ENCODE measurements around the gene UBE2U. TPM values are rescaled to one million over a fixed set of nuclear protein-coding genes. Genes with fewer than 3 reads are reported as not detected.
"Not testable (repeated sequence)": the region's sequence is repeated elsewhere in the genome, so short reads cannot be mapped to it uniquely, and the experiment has no call there.

UBE2U gene
- total RNA-seq, 1 donor from 2014 or later = not detected

DNA sequence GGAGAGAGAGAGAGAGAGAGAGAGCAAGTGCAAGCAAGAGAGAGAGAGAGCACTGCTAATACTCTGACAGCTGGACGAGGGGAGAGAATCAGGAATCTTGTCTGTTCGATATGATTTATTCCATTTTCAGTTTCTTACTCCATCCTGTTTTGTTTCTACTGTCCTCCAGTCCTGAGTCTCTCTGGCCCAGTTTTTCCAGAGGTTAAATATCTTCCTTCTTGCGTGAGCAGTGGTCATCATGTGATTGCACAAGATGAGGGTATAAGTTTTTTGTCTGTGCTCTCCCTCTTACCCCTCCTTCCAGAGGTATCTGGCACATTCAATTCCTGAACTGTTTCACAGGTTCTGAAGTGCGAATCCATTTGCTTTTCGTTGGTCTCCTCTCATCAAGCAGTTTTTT, 16.8 kb downstream of the UBE2U start:
- Mint-ChIP-seq H3K9me3 (peaks cover 8% of the 10 kb centered on the region), H3K27me3 (ENCODE audit: low read depth) (no peaks in the 10 kb centered on the region), H3K4me3 (no peak overlapping the region), H3K36me3 (no peaks in the 10 kb centered on the region), H3K4me1 (peaks cover 10% of the 10 kb centered on the region), H3K27ac (no peak overlapping the region)
- no peak for DNase-seq (ENCODE audit: low spot score in 2 of 2, unreplicated experiment in 2 of 2)
- TF ChIP-seq, protein P1, sequence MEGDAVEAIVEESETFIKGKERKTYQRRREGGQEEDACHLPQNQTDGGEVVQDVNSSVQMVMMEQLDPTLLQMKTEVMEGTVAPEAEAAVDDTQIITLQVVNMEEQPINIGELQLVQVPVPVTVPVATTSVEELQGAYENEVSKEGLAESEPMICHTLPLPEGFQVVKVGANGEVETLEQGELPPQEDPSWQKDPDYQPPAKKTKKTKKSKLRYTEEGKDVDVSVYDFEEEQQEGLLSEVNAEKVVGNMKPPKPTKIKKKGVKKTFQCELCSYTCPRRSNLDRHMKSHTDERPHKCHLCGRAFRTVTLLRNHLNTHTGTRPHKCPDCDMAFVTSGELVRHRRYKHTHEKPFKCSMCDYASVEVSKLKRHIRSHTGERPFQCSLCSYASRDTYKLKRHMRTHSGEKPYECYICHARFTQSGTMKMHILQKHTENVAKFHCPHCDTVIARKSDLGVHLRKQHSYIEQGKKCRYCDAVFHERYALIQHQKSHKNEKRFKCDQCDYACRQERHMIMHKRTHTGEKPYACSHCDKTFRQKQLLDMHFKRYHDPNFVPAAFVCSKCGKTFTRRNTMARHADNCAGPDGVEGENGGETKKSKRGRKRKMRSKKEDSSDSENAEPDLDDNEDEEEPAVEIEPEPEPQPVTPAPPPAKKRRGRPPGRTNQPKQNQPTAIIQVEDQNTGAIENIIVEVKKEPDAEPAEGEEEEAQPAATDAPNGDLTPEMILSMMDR (IDR thresholded peaks at IDR 0.05; ENCODE audit: unreplicated experiment) = no peak

DNA sequence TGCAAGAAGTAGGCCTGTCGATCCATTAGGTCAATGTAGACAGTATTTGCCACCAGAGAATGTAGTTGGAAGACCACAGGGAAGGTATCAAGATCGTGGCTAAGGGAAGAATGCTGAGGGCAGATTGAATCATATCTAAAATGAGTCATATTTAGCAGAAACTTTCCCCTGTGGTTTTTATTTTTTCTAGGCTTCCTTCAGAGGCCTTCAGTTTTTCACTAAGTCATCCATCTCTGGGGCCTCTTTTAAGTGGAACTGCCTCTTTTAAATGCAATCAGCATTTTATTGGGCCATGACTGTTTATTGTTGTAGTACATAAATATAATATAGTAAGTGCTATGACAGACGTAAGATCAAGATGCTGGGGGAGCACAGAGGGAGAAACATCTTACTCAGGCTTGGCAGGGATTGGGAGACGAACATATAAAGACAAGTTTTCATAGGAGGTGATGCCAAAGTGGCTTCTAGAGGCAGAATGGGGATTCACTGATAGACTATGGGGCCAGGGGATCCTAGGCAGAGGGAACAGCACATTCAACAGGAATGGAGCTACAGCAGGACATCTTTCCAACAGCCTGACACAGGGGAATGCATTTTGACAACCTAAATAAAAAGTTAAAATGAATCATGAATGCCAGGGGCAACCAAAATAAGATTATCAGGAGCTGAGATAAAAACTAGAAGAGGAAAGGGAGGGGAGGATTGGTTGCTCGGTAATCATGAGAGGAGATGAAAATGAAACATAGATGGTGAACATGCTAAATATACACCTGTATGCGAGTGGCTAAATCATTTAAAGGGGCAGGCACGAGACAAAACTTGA, 20.1 kb downstream of the UBE2U start:
- no peaks in the 10 kb centered on the region for H3K27me3 Mint-ChIP-seq (ENCODE audit: low read depth)
- H3K4me3 Mint-ChIP-seq = no peak overlapping the region
- peaks cover 3% of the 10 kb centered on the region for H3K9me3 Mint-ChIP-seq
- peaks cover 10% of the 10 kb centered on the region for H3K4me1 Mint-ChIP-seq
- TF ChIP-seq, protein P1 (IDR thresholded peaks at IDR 0.05; ENCODE audit: unreplicated experiment) = no peak
- H3K27ac Mint-ChIP-seq = peak overlapping the region; percentile 43
- no peaks in the 10 kb centered on the region for H3K36me3 Mint-ChIP-seq
- no peak for DNase-seq (ENCODE audit: low spot score in 2 of 2, unreplicated experiment in 2 of 2)

DNA sequence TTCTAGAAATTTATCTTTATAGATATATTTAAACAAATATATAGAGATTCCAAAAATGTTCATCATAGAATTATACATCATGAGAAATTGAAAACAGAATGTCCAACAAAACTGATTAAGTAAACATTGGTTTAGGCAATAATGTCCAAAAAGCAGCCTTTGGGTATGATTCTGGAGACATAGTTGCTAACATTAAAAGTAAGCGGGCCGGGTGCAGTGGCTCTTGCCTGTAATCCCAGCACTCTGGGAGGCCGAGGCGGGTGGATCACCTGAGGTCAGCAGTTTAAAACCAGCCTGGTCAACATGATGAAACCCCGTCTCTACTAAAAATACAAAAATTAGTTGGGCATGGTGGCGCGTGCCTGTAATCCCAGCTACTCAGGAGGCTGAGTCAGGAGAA, 20.8 kb downstream of the UBE2U start:
- peaks cover 10% of the 10 kb centered on the region for H3K4me1 Mint-ChIP-seq
- H3K36me3 Mint-ChIP-seq; H3K27me3 Mint-ChIP-seq (ENCODE audit: low read depth); H3K4me3 Mint-ChIP-seq; DNase-seq (ENCODE audit: low spot score in 2 of 2, unreplicated experiment in 2 of 2); H3K9me3 Mint-ChIP-seq; H3K27ac Mint-ChIP-seq: not testable (repeated sequence)

DNA sequence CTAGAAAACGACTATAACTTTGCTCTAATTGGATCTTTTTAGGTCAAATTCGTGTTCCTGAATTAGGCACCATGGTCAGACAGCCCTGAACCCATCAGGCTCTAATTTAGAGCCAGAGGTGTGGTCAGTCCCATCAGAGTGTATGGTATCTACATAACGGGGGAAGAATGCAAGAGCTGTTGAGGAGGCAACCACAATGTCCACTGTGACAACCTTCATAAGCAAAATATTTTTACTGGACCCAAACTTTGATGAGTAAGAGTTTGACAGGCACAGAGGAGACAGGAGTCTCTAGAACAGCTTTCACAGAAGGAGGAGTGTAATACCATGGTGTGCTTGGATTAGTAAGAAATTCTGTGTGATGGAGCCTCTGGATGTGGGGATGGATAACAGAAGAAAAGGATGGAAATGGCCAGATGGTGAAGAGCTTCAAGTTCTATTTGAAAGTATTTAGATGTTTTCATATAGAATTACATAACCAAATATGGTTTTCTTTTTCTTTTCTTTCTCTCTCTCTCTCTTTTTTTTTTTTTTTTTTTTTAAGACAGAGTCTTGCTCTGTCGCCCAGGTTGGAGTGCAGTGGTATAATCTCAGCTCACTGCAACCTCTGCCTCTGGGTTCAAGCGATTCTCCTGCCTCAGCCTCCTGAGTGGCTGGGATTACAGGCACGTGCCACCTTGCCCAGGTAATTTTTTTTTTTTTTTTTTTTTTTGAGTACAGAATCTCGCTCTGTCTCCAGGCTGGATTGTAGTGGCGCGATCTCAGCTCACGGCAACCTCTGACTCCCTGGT, 24.9 kb downstream of the UBE2U start:
- H3K4me1 Mint-ChIP-seq = peaks cover 9% of the 10 kb centered on the region
- H3K9me3 Mint-ChIP-seq = peaks cover 5% of the 10 kb centered on the region
- DNase-seq (ENCODE audit: low spot score in 2 of 2, unreplicated experiment in 2 of 2) = no peak
- no peaks in the 10 kb centered on the region for H3K36me3 Mint-ChIP-seq
- H3K27ac Mint-ChIP-seq = no peak overlapping the region
- H3K4me3 Mint-ChIP-seq = no peak overlapping the region
- H3K27me3 Mint-ChIP-seq (ENCODE audit: low read depth) = no peaks in the 10 kb centered on the region
- TF ChIP-seq, protein P1 (IDR thresholded peaks at IDR 0.05; ENCODE audit: unreplicated experiment) = no peak

DNA sequence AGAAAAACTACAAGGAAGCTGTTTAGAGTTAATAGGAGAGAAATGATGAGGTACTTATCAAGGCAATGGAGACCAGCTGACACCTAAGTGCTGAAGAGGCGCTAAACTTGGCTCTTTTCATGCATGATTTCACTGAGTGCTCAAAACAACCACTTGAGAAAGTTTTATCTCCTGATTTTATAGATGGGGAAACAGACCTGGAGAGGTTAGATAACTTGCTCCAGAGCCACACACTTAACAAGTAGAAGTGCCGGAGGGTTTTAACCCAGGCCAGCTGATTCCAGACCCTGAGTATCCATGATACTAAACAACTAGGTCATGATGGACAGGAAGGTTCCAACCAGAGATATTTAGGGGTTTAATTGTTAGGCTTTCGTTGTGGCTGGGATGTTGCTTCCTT, 25.9 kb downstream of the UBE2U start:
- no peak overlapping the region for H3K4me3 Mint-ChIP-seq
- peaks cover 5% of the 10 kb centered on the region for H3K9me3 Mint-ChIP-seq
- H3K27me3 Mint-ChIP-seq (ENCODE audit: low read depth) = no peaks in the 10 kb centered on the region

More for the DNA sequence above, 25.9 kb downstream of the UBE2U start:
- no peaks in the 10 kb centered on the region for H3K36me3 Mint-ChIP-seq
- no peak for DNase-seq (ENCODE audit: low spot score in 2 of 2, unreplicated experiment in 2 of 2)
- H3K4me1 Mint-ChIP-seq = peaks cover 9% of the 10 kb centered on the region
- TF ChIP-seq, protein P1 (IDR thresholded peaks at IDR 0.05; ENCODE audit: unreplicated experiment) = no peak
- no peak overlapping the region for H3K27ac Mint-ChIP-seq
